Measurements from ENCODE around the gene AGBL4. TPM values are rescaled to one million over a fixed set of nuclear protein-coding genes. Genes with fewer than 3 reads are reported as not detected.

The AGBL4 gene
- total and polyA plus RNA-seq, 2 of the 13 experiments (the other 11 are each of a cell fraction or from before 2014, with no cell fraction given) = not detected

DNA sequence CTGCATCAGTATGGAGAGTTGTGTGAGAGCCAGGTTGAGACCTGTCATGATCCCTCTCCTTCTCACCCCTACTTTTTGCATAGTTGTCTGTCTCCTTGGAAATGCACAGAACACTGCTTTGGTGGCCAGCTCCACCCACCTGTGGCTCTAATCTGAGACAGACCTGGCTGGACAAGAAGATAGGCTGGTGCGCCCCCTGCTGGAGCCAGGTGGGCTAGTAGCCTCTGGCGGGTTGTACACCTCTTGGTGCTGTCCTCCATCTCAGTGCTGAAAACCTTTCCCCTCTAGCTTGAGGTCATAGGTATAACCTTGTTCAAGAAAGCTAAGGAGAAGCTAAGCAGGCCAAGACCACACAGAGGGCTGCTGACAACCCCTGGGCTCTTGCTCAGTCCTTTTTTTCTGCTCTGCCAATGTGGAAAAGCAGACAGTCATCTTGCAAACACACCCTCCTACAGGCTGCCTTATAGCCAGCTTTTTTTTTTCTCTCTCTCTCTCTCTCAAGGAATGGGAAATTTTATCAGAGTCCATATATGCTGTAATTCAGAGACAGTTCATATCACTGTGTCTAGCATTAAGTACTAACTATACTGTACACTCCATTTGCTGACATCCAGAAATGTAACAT, 1492.9 kb downstream of the AGBL4 start (continued):
- TF ChIP-seq, protein P1, sequence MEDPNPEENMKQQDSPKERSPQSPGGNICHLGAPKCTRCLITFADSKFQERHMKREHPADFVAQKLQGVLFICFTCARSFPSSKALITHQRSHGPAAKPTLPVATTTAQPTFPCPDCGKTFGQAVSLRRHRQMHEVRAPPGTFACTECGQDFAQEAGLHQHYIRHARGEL (CRISPR knock-in tag; IDR thresholded peaks at IDR 0.05) = no peak
- TF ChIP-seq ZNF263 (CRISPR knock-in tag; IDR thresholded peaks at IDR 0.05) (no peak), PRMT3 (CRISPR knock-in tag; IDR thresholded peaks at IDR 0.05; ENCODE audit: borderline replicate concordance, low read depth) (no peak), NKX3-1 (CRISPR knock-in tag; IDR thresholded peaks at IDR 0.05) (peak; percentile 80), MTF2 (CRISPR knock-in tag; IDR thresholded peaks at IDR 0.05; ENCODE audit: borderline replicate concordance) (no peak), NR2C2 (CRISPR knock-in tag; IDR thresholded peaks at IDR 0.05; ENCODE audit: borderline replicate concordance) (no peak), ZNF549 (CRISPR knock-in tag; IDR thresholded peaks at IDR 0.05) (no peak), ZNF224 (CRISPR knock-in tag; IDR thresholded peaks at IDR 0.05) (no peak), SOX6 (IDR thresholded peaks at IDR 0.05) (no peak), SOX6 (CRISPR knock-in tag; IDR thresholded peaks at IDR 0.05) (no peak), ZNF12 (CRISPR knock-in tag; IDR thresholded peaks at IDR 0.05) (no peak), ZBTB20 (CRISPR knock-in tag; IDR thresholded peaks at IDR 0.05; ENCODE audit: borderline replicate concordance, low read depth) (no peak), TRIM24 (CRISPR knock-in tag; IDR thresholded peaks at IDR 0.05) (no peak), HDAC1 (CRISPR knock-in tag; IDR thresholded peaks at IDR 0.05) (no peak), ZNF501 (CRISPR knock-in tag; IDR thresholded peaks at IDR 0.05) (no peak), PAF1 (CRISPR knock-in tag; IDR thresholded peaks at IDR 0.05) (no peak), U2AF2 (IDR thresholded peaks at IDR 0.05; ENCODE audit: low read depth, low read length) (no peak), CEBPG (CRISPR knock-in tag; IDR thresholded peaks at IDR 0.05) (no peak), TOPORS (CRISPR knock-in tag; IDR thresholded peaks at IDR 0.05) (no peak; the same call in 1 of the 2 replicates), SIX4 (CRISPR knock-in tag; IDR thresholded peaks at IDR 0.05) (peak; percentile 50; the same call in 1 of the 2 replicates)
- TF ChIP-seq, protein P2, sequence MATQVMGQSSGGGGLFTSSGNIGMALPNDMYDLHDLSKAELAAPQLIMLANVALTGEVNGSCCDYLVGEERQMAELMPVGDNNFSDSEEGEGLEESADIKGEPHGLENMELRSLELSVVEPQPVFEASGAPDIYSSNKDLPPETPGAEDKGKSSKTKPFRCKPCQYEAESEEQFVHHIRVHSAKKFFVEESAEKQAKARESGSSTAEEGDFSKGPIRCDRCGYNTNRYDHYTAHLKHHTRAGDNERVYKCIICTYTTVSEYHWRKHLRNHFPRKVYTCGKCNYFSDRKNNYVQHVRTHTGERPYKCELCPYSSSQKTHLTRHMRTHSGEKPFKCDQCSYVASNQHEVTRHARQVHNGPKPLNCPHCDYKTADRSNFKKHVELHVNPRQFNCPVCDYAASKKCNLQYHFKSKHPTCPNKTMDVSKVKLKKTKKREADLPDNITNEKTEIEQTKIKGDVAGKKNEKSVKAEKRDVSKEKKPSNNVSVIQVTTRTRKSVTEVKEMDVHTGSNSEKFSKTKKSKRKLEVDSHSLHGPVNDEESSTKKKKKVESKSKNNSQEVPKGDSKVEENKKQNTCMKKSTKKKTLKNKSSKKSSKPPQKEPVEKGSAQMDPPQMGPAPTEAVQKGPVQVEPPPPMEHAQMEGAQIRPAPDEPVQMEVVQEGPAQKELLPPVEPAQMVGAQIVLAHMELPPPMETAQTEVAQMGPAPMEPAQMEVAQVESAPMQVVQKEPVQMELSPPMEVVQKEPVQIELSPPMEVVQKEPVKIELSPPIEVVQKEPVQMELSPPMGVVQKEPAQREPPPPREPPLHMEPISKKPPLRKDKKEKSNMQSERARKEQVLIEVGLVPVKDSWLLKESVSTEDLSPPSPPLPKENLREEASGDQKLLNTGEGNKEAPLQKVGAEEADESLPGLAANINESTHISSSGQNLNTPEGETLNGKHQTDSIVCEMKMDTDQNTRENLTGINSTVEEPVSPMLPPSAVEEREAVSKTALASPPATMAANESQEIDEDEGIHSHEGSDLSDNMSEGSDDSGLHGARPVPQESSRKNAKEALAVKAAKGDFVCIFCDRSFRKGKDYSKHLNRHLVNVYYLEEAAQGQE (IDR thresholded peaks at IDR 0.05; ENCODE audit: borderline replicate concordance in 1 of 2, low read depth in 1 of 2, low read length in 2 of 2) = peak; percentile 91 to 99
- TF ChIP-seq, protein P3, sequence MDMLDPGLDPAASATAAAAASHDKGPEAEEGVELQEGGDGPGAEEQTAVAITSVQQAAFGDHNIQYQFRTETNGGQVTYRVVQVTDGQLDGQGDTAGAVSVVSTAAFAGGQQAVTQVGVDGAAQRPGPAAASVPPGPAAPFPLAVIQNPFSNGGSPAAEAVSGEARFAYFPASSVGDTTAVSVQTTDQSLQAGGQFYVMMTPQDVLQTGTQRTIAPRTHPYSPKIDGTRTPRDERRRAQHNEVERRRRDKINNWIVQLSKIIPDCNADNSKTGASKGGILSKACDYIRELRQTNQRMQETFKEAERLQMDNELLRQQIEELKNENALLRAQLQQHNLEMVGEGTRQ (IDR thresholded peaks at IDR 0.05; ENCODE audit: low read depth, low read length) = no peak
- TF ChIP-seq, protein P3 (CRISPR knock-in tag; IDR thresholded peaks at IDR 0.05; ENCODE audit: borderline replicate concordance) = no peak
- TF ChIP-seq, protein P4, sequence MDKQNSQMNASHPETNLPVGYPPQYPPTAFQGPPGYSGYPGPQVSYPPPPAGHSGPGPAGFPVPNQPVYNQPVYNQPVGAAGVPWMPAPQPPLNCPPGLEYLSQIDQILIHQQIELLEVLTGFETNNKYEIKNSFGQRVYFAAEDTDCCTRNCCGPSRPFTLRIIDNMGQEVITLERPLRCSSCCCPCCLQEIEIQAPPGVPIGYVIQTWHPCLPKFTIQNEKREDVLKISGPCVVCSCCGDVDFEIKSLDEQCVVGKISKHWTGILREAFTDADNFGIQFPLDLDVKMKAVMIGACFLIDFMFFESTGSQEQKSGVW (CRISPR knock-in tag; IDR thresholded peaks at IDR 0.05; ENCODE audit: borderline replicate concordance) = no peak
